WI38 (cell line): Measurements from ENCODE around the gene TCF4.

Experiments
- H3K4me3 ChIP-seq: 2 replicates; pipeline ENCODE4 v1.5.1; 2011; ENCODE audit warnings: low read depth, mild to moderate bottlenecking, control low read depth, low read length
- TF ChIP-seq, protein P1 (sequence below): IDR thresholded peaks from 2 replicates; pipeline ENCODE4 v1.5.1; 2012; ENCODE audit warnings: low read depth, mild to moderate bottlenecking, control low read depth, low read length

The TCF4 gene

DNA sequence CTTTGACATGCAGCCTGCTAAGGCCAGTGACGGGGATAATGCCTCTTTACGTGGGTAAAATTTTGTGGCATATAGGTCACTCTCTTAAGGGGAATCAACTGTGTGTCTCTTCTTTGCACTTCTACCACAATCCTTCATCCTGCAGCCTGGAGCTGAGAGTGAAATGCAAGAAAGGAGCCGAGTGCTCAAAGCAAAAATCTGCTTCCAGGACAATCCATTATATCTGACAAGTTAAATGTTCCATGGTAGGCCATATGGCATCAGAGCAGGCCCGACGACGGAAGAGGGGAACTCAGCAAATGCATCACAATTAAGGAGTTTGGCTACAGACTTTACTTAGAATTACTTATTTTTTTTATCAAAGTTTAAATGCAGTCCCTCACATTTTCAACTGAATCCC is 171.2 kb downstream of the TCF4 start:
- TF ChIP-seq, protein P1, sequence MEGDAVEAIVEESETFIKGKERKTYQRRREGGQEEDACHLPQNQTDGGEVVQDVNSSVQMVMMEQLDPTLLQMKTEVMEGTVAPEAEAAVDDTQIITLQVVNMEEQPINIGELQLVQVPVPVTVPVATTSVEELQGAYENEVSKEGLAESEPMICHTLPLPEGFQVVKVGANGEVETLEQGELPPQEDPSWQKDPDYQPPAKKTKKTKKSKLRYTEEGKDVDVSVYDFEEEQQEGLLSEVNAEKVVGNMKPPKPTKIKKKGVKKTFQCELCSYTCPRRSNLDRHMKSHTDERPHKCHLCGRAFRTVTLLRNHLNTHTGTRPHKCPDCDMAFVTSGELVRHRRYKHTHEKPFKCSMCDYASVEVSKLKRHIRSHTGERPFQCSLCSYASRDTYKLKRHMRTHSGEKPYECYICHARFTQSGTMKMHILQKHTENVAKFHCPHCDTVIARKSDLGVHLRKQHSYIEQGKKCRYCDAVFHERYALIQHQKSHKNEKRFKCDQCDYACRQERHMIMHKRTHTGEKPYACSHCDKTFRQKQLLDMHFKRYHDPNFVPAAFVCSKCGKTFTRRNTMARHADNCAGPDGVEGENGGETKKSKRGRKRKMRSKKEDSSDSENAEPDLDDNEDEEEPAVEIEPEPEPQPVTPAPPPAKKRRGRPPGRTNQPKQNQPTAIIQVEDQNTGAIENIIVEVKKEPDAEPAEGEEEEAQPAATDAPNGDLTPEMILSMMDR, result no peak
- H3K4me3 ChIP-seq, result no peak overlapping the region

DNA sequence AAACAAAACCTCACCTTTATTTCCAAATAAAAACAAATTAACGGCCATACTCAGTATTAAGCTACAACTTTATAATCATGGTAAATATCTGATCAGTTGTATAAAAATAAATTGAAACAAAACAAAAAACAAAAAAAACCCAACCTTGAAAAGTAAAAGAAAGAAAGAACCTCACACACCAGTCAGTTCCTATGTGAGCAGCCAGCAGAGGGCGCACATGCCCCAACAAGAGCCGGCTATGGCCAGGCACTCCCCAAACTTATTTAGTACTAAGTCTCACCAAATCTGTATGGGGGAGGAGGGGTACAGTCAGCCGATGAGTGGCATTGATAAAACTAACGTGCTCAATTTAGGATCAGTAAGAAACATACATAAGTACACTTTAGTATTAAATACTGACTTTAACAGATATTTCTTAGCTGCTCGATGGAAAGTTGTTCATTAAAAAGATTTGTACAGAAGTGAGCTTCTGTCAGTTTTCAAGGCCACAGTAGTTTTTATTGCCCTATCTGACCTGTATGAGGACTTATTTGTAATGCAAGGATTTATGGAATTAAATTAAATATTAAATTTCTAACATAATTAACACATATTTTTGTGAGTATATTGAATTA is 172.6 kb downstream of the TCF4 start:
- no peak overlapping the region for H3K4me3 ChIP-seq
- TF ChIP-seq, protein P1, result peak; percentile 74

DNA sequence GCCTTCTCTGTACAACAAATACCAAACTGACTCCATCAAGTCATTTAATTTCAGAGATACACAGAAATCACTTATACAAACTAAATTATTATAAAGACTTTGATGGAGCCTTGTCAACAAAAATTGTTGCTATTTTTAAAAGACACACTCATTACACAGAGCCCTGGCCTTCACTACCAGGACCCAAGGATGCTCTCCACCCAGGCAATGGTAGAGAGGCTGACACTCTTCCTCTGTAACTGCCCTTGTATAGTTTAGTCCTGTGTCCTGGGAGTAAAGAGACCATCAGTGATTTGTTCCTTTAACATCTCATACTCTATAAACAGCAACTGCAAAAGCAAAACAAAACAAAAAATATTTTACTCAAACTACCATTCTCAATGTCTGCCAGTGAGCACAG is 173.5 kb downstream of the TCF4 start:
- H3K4me3 ChIP-seq, result no peak overlapping the region
- TF ChIP-seq, protein P1, result no peak

DNA sequence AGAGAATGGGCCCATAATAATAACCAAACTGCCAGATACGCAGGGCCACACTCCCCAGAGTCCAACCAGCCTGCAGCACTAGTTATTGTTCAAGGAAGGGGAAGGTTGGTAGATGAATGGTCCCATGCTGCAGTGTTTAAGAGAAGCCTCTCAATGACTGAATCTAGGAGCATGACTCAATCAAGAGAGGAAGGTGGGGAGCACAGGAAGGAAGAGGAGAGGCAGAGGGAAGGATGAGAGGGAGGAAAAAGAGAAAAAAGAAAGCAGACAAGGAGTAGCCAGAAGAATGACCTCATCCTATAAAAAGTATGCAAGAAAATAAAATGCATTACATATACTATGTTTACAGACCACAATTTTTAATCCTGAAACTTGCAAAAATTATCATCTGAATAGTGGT is 174.5 kb downstream of the TCF4 start:
- H3K4me3 ChIP-seq, result no peak overlapping the region
- TF ChIP-seq, protein P1, result no peak

DNA sequence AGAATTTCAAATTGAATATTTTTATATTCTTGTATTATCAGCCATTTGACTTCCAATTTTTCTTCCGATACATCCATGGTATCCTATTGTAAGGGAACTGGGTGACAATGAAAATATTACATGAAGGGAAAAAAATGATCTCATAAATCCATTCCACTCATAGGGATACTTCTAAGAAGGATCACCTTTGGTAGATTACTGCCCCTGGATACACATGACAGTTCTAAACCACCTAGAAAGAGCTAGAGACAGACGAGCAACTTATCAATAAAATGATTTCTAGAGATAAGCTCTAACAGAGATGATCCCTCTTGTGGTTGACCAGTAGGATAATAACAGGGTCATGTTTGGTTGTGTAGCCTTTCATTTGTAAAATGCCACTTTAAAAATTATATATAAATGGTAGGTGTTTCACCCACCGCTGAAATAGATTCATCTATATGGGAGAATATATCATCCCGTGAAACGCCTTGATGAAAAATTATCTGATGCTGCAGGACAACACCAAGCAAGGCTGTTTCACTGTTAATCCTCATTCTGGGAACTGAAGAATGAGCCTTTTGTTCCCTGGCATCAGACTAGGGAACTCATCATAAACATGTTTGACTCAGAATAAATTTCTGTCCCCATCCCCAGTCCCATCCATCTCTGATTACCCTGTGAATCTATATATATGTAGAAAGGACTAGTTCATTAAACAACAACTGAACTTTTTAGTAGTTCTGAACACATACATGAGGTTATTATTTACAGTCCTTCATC is 180.0 kb downstream of the TCF4 start:
- H3K4me3 ChIP-seq, result no peak overlapping the region
- TF ChIP-seq, protein P1, result no peak

DNA sequence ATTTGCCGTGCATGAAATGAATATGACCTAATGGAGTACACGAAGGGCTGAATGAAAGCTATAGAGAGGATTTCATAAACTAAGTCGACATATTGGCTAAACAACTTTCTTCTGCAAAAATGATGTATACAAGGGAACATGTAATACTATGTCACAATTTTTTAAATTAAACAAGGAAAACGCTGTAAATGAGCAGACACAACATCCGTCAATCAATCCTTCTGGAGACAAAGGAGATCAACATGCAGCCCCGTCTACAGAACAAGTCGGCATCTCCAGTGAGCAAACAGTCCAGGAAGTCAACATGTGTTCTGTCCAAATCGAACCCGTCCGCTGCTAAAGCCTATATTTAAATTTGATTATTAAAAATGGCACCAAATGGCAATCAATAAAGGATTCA is 180.8 kb downstream of the TCF4 start:
- TF ChIP-seq, protein P1, result no peak
- H3K4me3 ChIP-seq, result no peak overlapping the region

DNA sequence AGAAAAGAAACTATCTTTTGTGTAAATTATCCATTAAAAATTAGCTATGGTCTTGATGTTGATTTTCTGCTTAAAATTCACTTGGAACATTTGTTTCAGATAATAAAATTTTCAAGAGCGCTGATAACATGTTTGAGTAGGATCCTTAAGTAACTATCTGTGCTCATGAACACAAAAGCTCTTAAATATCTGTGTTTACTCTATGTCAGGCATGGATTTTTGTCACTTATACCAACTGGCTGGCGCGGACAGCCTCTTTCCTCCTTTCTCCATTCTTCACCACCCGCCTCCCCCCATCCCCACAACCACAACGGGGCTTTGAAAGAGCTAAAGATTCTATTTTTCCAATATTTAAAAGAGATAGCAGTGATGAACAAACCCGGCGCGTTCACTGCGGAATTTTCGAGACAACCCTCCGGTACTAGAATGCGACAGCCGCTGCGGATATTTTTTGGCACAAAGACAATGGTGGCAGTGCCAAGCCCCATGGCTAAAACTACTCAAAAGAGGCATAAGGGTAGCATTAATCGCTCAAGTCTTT is 181.5 kb downstream of the TCF4 start:
- TF ChIP-seq, protein P1, result no peak
- peak overlapping the region; percentile 37 for H3K4me3 ChIP-seq
